Activated CD8-positive, alpha-beta T cell treated with anti-CD3 and anti-CD28 coated beads for 36 hours (primary cell): ENCODE data around the gene LIMA1. TPM values are rescaled to one million over a fixed set of nuclear protein-coding genes. Genes with fewer than 3 reads are reported as not detected.
A peak's percentile ranks its signal among the peaks of the same experiment; 100 is the strongest.

ENCODE experiments used
- ATAC-seq: fragments of 200-7000 bp; cut with Tn5 transposase; one replicate; pipeline ENCODE4 v1.10.0; 2021; ENCODE audit warnings: mild to moderate bottlenecking, moderate library complexity
- CTCF ChIA-PET: fragments of 350-600 bp; sonication (Branson Sonifier 250); formaldehyde crosslinking; loops from one replicate; lab custom pipeline; 2021; ENCODE audit warnings: antibody characterized with exemption; lab: Charles Lee
- POLR2A ChIA-PET: fragments of 350-600 bp; sonication (Branson Sonifier 250); formaldehyde crosslinking; loops from one replicate; lab custom pipeline; 2021; ENCODE audit warnings: antibody characterized with exemption; lab: Charles Lee
- DNase-seq: peaks from one replicate; pipeline ENCODE4 v3.0.0-alpha.2; 2020
- H3K27ac Mint-ChIP-seq: one replicate; pipeline ENCODE4 v1.8.0; 2021; ENCODE audit warnings: mild to moderate bottlenecking, mixed read lengths
- H3K27me3 Mint-ChIP-seq: one replicate; pipeline ENCODE4 v1.8.0; 2021; ENCODE audit warnings: mixed read lengths
- H3K36me3 Mint-ChIP-seq: one replicate; pipeline ENCODE4 v1.8.0; 2021; ENCODE audit warnings: low read depth, mixed read lengths
- H3K4me1 Mint-ChIP-seq: one replicate; pipeline ENCODE4 v1.8.0; 2021; ENCODE audit warnings: low read depth, mixed read lengths
- H3K4me3 Mint-ChIP-seq: one replicate; pipeline ENCODE4 v1.8.0; 2021; ENCODE audit warnings: mild to moderate bottlenecking, moderate library complexity, mixed read lengths
- H3K9me3 Mint-ChIP-seq: one replicate; pipeline ENCODE4 v1.8.0; 2021; ENCODE audit warnings: mixed read lengths
- intact Hi-C: fragments of 100-400 bp; cut with micrococcal nuclease; formaldehyde crosslinking; loops from one replicate; pipeline ENCODE4 v1.10.0; 2022
- total RNA-seq, 2 experiments: library from RNA; stranded (reverse); gene quantifications; one replicate each; pipeline ENCODE4 v1.2.3, GENCODE V29; 2021
- TF ChIP-seq, protein P1 (sequence below): fragments of 200-600 bp; IDR thresholded peaks from one replicate; pipeline ENCODE4 v1.8.0; 2022; ENCODE audit warnings: antibody characterized with exemption, mild to moderate bottlenecking

LIMA1 gene
- total RNA-seq, 2 experiments from 2014 or later: 44.2 to 45.5 TPM

DNA sequence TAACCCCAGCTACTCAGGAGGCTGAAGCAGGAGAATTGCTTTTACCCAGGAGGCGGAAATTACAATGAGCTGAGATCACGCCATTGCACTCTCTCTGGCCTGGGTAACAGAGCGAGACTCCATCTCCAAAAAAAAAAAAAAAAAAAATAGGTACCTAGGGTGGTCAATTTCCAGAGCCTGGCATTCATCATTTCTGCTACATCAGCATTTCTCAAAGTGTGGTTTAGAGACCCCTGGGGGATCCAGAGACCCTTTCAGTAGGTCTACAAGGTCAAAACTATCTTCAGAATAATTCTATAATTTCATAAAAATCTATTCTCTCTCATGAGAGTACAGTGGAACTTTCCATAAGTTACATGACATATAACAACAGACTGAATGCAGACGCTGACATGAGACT, 136.0 kb downstream of the LIMA1 start:
- ChIA-PET POLR2A (interaction anchor here (0.6 to 2.5 kb wide), 5 partner anchors 10 to 313 kb away, joined by 3 to 7 read pairs (median 3); partner anchors contain the start of gene CERS5), CTCF (interaction anchor here (1.0 to 2.4 kb wide), 5 partner anchors 29 to 167 kb away, joined by 3 to 8 read pairs (median 6); no protein-coding TSS in a partner anchor)
- Mint-ChIP-seq H3K27me3 (no peaks in the 10 kb centered on the region), H3K4me1 (peaks cover 25% of the 10 kb centered on the region), H3K36me3 (peaks cover 3% of the 10 kb centered on the region), H3K9me3 (no peaks in the 10 kb centered on the region), H3K27ac (no peak overlapping the region), H3K4me3 (no peak overlapping the region)
- TF ChIP-seq, protein P1, sequence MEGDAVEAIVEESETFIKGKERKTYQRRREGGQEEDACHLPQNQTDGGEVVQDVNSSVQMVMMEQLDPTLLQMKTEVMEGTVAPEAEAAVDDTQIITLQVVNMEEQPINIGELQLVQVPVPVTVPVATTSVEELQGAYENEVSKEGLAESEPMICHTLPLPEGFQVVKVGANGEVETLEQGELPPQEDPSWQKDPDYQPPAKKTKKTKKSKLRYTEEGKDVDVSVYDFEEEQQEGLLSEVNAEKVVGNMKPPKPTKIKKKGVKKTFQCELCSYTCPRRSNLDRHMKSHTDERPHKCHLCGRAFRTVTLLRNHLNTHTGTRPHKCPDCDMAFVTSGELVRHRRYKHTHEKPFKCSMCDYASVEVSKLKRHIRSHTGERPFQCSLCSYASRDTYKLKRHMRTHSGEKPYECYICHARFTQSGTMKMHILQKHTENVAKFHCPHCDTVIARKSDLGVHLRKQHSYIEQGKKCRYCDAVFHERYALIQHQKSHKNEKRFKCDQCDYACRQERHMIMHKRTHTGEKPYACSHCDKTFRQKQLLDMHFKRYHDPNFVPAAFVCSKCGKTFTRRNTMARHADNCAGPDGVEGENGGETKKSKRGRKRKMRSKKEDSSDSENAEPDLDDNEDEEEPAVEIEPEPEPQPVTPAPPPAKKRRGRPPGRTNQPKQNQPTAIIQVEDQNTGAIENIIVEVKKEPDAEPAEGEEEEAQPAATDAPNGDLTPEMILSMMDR: no peak
- no peak for ATAC-seq
- DNase-seq: no peak
- intact Hi-C loops: no loop called here

DNA sequence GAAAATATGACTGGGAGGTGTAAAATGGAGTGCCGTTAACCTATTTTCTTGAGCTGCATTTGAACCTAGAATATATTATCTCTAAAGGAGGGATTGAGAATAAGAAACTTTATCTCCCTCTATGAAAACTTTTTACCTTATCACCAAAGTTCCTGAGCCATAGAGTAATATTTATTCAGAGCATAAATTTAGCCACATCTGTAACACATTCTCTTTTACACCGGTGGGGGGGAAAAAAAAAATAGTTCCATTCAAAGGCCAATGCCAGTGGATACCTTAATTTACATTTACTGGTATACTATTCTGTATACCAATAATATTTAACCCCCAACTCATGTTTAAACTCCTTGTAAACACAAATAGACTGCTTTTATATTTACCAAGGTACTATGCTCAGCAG, 137.9 kb downstream of the LIMA1 start:
- DNase-seq (no peak), ATAC-seq (no peak)
- Mint-ChIP-seq H3K36me3 (peaks cover 6% of the 10 kb centered on the region), H3K4me1 (peaks cover 15% of the 10 kb centered on the region), H3K9me3 (no peaks in the 10 kb centered on the region), H3K27me3 (no peaks in the 10 kb centered on the region), H3K4me3 (no peak overlapping the region), H3K27ac (no peak overlapping the region)
- TF ChIP-seq, protein P1: no peak
- intact Hi-C loops: no loop called here
- POLR2A ChIA-PET: interaction anchor here (1.0 kb wide), 1 partner anchor 18 kb away, joined by 3 read pairs; no protein-coding TSS in a partner anchor
- CTCF ChIA-PET: interaction anchor here (0.8 to 2.4 kb wide), 7 partner anchors 13 to 179 kb away, joined by 3 to 8 read pairs (median 4); no protein-coding TSS in a partner anchor

DNA sequence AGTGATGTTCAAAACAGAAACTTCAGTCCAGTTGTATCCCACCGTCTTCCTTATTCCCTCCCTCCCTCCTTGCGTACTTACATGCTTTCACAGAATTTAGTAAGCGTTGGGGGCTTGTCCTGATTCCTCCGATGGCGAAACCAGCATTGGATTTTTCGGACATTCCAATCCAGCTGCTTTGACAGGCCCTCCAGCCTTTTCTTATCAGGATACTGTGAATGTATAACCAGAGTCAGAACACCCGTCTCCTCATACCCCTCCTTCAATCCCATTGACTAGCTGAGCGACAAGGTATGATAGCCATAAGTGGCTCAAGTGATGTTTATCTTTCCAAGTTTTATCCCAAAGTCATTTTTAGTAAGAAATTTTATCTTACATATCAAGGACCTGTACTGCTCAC, 140.3 kb downstream of the LIMA1 start:
- Mint-ChIP-seq H3K9me3 (no peaks in the 10 kb centered on the region), H3K4me1 (peaks cover 4% of the 10 kb centered on the region), H3K27me3 (no peaks in the 10 kb centered on the region), H3K4me3 (no peak overlapping the region), H3K36me3 (peaks cover 6% of the 10 kb centered on the region), H3K27ac (no peak overlapping the region)
- ChIA-PET POLR2A (interaction anchor here (0.9 kb wide), 1 partner anchor 20 kb away, joined by 3 read pairs; no protein-coding TSS in a partner anchor), CTCF (interaction anchor here (0.8 to 2.7 kb wide), 4 partner anchors 10 to 176 kb away, joined by 3 to 7 read pairs (median 4); partner anchors contain the start of gene COX14)
- intact Hi-C loops: no loop called here
- no peak for ATAC-seq
- no peak for DNase-seq
- TF ChIP-seq, protein P1: no peak

DNA sequence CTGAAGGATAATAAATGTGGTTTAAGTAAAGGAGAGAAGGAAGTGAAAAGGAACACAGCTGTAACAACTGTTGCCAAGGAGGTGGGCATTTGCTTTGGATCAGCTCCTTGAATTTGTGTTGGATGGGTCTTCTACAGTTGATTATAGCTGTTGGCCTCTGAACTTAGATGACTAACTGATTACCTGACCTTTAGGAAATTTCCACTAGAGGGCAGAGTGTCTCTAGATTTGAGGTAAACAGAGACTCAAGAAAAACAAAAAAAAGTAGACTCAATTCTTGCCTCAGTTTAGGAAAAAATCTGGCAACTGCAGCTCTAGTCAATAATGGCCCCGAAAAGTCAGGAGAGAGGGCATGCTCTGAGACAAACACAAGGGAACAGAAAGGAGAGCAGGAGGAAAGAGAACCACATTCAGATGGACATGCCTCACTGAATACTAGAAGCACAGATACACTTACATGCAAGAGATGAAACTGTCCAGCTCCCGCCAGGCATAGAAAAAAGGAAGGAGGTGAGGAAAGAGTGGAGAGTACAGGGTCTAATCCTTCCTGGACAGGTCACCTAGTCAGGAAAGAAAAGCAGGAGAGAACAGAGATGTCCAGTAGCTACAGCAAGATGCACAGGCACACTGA, 150.7 kb downstream of the LIMA1 start:
- CTCF ChIA-PET: interaction anchor here (0.6 to 6.7 kb wide), 33 partner anchors 8 to 182 kb away, joined by 3 to 57 read pairs (median 4); partner anchors contain the start of genes CERS5, COX14 and SMARCD1
- intact Hi-C loops: no loop called here
- ATAC-seq (peak; percentile 45), DNase-seq (no peak)
- H3K36me3 Mint-ChIP-seq: peaks cover 41% of the 10 kb centered on the region
- no peaks in the 10 kb centered on the region for H3K9me3 Mint-ChIP-seq
- no peak overlapping the region for H3K4me3 Mint-ChIP-seq
- POLR2A ChIA-PET: interaction anchor here (0.7 to 1.0 kb wide), 3 partner anchors 14 to 90 kb away, joined by 3 to 4 read pairs (median 3); no protein-coding TSS in a partner anchor
- TF ChIP-seq, protein P1: peak; percentile 39
- no peaks in the 10 kb centered on the region for H3K27me3 Mint-ChIP-seq
- H3K27ac Mint-ChIP-seq: peak overlapping the region; percentile 68
- peaks cover 4% of the 10 kb centered on the region for H3K4me1 Mint-ChIP-seq

DNA sequence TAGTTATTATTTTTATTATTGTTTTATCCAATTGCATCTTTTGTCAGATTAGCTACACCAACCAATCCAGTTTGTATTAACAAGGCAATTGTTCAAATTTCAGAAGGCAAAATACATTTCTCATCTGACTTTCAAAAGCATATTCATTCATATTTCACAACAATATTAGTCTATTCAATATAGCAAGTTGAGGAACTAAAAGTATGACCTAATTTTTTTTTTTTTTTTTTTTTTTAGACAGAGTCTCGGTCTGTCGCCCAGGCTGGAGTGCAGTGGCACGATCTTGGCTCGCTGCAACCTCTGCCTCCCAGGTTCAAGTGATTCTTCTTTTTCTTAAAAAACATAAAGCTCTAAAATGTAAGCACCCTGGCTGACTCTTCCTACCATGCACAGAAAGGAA, 154.0 kb downstream of the LIMA1 start:
- H3K4me1 Mint-ChIP-seq: peaks cover 15% of the 10 kb centered on the region

More for the DNA sequence above, 154.0 kb downstream of the LIMA1 start:
- Mint-ChIP-seq H3K4me3 (no peak overlapping the region), H3K36me3 (peaks cover 29% of the 10 kb centered on the region), H3K27ac (no peak overlapping the region), H3K27me3 (no peaks in the 10 kb centered on the region), H3K9me3 (no peaks in the 10 kb centered on the region)
- ChIA-PET CTCF (interaction anchor here (1.2 to 6.7 kb wide), 6 partner anchors 17 to 185 kb away, joined by 3 to 57 read pairs (median 5); partner anchors contain the start of genes CERS5 and COX14), POLR2A (interaction anchor here (1.2 to 3.2 kb wide), 2 partner anchors 17 to 93 kb away, joined by 4 to 12 read pairs; partner anchors contain the start of gene COX14)
- ATAC-seq (no peak), DNase-seq (no peak)
- TF ChIP-seq, protein P1: no peak
- intact Hi-C loops: no loop called here
